ENCODE data around the gene FAN1.

FAN1 gene

GRCh38 chr15:30956216-30957124 is 52.8 kb downstream of the FAN1 start:
- DNase-seq (ENCODE audit: low read depth in 2 of 2): no peak

GRCh38 chr15:30958219-30958618 is 54.5 kb downstream of the FAN1 start:
- no peak for DNase-seq (ENCODE audit: low read depth in 2 of 2)

GRCh38 chr15:30962079-30962478 is 58.4 kb downstream of the FAN1 start:
- no peak for DNase-seq (ENCODE audit: low read depth in 2 of 2)

GRCh38 chr15:30962659-30963058 is 58.9 kb downstream of the FAN1 start:
- DNase-seq (ENCODE audit: low read depth in 2 of 2): no peak

- no peak for DNase-seq (ENCODE audit: low read depth in 2 of 2)
Measured at GRCh38 chr15:30963681-30964080, 60.0 kb downstream of the FAN1 start.

GRCh38 chr15:30969724-30970123 is 66.0 kb downstream of the FAN1 start:
- no peak for DNase-seq (ENCODE audit: low read depth in 2 of 2)

- no peak for DNase-seq (ENCODE audit: low read depth in 2 of 2)
Measured at GRCh38 chr15:30973379-30973778, 69.7 kb downstream of the FAN1 start.

- no peak for DNase-seq (ENCODE audit: low read depth in 2 of 2)
Measured at GRCh38 chr15:30974112-30974511, 70.4 kb downstream of the FAN1 start.

GRCh38 chr15:30978328-30978727 is 74.6 kb downstream of the FAN1 start:
- DNase-seq (ENCODE audit: low read depth in 2 of 2): no peak

- no peak for DNase-seq (ENCODE audit: low read depth in 2 of 2)
Measured at GRCh38 chr15:30979457-30979856, 75.7 kb downstream of the FAN1 start.

GRCh38 chr15:30984118-30984517 is 80.4 kb downstream of the FAN1 start:
- no peak for DNase-seq (ENCODE audit: low read depth in 2 of 2)

GRCh38 chr15:30984542-30984941 is 80.8 kb downstream of the FAN1 start:
- DNase-seq (ENCODE audit: low read depth in 2 of 2): no peak

- no peak for DNase-seq (ENCODE audit: low read depth in 2 of 2)
Measured at GRCh38 chr15:30985081-30985531, 81.4 kb downstream of the FAN1 start.

GRCh38 chr15:30990036-30990435 is 86.3 kb downstream of the FAN1 start:
- no peak for DNase-seq (ENCODE audit: low read depth in 2 of 2)

- DNase-seq (ENCODE audit: low read depth in 2 of 2): no peak
Measured at GRCh38 chr15:30990446-30991254, 86.9 kb downstream of the FAN1 start.

- peak; percentile 43 to 51 for DNase-seq (ENCODE audit: low read depth in 2 of 2)
Measured at GRCh38 chr15:30991255-30992235, 87.8 kb downstream of the FAN1 start, which contains the start of gene MTMR10. TSS of gene MTMR10 (minus strand) at chr15:30991628. CDS start at chr15:30991506, 122 bp downstream.

GRCh38 chr15:30992249-30992864 is 88.6 kb downstream of the FAN1 start:
- no peak for DNase-seq (ENCODE audit: low read depth in 2 of 2)

Measured in stimulated activated CD8-positive, alpha-beta memory T cell treated with anti-CD3 and anti-CD28 coated beads, Interleukin-2, amount 100 ng/mL, for 1 hour (primary cell).